Activated CD8-positive, alpha-beta memory T cell treated with anti-CD3 and anti-CD28 coated beads, Interleukin-2, amount 50 U/mL, for 24 hours (primary cell): ENCODE measurements around the gene ZNF324B.
"Not testable (repeated sequence)": the region's sequence is repeated elsewhere in the genome, so short reads cannot be mapped to it uniquely, and the experiment has no call there.

ENCODE experiments used
- DNase-seq: peaks from one replicate; pipeline ENCODE4 v3.0.0-alpha.2; 2020; ENCODE audit errors: extremely low read depth

ZNF324B gene

DNA sequence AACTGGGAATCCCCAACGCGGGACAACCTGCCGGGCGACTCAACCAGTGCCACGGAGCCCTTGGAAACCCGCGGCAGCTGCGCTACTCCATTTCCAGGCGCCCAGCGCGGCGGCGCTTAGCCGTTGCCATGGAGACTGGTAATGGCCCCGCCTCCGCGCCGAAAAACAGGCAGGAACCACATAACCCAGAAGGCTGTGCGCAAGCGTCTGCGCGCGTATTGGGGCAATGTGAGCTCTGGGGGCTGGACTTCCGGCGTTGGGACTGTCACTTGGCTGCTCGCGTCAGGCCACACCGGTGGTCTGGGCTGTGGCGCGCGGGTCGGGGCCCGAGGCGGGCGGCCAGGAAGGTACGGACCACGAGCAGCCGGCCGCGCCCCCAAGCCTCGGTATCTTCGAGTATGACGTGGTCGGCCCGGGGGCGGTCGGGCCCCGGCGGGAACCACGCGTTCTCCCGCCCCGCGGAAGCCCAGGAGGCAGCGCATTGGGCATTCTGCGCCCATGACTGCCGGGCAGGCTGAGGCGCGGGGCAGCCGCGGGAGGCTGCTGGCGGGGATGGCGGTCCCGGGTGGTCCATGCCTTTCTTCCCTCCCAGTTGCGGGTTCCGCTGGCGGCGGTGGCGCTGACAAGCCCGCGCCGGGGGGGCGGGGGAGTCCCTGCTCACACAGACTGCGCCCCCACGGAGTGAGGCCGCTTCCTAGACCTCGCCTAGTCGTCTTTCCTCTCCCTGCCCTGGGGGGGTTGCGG lies at the start of gene ZNF324B:
TSS of gene ZNF324B (plus strand) at position 265 of the 744 bp plus-strand sequence. CDS start 2,080 bp downstream, outside the sequence.
- DNase-seq: peak; percentile 88

DNA sequence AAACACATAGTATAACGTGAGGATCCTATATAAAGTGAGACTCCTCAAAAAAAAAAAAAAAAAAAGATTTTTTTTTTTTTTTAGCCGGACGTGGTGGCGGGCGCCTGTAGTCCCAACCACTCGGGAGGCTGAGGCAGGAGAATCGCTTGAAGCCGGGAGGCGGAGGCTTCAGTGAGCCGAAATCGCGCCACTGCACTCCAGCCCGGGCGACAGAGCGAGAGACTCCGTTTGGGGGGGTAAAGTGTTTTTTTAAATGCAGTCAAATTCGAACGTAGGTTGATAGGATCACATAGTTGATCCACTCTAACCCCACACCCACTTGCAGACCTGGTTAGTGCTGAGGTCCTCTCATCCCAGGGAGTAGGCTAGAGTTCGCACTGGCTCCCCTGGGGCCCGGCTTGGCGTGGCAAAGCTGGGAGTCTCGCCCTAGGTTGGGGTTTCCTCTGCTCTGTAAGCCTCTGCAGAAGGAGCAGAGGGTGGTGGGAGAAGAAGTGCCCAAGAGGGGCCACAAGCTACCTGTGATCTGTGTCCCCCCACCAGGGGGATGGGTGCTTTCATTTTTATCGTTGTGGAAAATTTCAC lies 49.5 kb upstream of the ZNF324B start:
- no peak for DNase-seq

DNA sequence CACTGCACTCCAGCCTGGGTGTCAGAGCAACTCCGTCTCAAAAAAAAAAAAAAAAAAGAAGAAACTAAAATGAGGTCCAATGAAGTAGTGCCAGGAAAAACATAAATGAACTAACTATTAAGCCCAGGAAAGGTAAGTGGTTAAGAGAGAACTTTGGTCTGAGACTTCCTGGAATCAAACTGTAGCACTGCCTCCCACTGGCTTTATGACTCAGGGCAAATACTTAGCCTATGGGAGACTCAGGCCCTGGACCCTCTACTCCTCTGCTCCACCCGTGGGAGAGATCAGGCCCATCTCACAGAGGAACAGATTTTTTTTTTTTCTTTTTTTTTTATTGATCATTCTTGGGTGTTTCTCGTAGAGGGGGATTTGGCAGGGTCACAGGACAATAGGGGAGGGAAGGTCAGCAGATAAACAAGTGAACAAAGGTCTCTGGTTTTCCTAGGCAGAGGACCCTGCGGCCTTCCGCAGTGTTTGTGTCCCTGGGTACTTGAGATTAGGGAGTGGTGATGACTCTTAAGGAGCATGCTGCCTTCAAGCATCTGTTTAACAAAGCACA lies 47.4 kb upstream of the ZNF324B start:
- DNase-seq: not testable (repeated sequence)

DNA sequence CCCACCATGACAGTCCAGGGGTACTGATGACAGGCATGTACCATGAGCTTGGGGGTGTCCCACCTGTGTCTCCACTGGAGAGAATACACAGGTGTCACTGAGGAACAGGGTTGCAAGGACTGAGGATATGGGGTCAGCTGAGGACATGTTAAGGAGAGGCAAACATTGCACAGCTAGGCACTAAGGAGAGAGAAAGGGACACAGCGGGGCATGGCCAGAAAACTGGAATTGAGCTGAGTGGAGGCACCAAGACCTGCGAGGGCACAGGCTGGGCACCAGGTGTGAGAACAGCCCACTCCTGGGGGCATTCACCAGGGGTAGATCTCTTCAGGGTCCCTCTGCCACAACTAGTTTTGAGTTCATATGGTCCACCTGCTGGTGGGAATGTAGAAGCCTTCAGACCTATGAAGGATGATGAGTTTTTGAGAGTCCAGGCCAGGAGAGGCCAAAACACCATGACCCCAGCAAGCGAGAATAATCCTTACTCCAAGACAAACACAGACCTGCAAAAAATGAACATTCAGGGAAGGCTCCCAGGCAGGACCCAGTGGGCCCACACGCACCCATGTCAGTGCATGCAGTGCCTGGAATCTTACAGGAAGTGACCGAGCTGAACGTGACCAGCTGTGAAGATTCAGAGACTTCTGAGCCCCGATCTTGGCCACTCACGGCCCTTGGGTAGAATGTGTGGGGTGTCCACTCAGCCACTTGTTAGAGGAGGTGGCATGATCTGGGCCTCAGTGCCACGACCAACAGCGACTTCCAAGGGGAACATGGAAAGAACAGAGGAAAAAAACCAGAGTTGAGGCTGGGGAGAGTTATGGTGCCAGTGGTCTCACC lies 44.4 kb upstream of the ZNF324B start:
- DNase-seq: no peak

DNA sequence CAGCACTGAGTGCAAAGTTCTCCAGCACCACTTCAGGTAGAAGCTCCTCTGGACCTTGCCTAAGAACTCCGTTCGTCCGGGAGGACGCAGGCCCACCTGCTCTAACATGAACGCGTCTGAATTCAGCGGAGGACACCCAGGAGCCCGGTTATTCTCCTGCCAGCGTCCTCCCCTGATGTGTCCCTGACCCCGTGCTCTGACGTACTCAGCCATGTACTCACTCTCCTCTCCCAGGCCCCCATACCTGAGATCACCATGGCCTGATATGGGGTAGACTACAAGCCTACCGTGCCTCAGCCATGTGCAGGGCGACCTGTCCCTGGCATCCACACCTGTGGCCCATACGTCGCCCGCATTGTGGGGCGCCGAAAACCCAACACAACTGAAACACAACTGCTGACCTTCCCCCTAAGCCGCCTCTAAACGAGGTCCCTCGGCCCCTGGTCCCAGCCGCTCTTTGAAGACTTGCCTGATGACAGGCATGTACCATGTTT lies 43.7 kb upstream of the ZNF324B start:
- DNase-seq: no peak

DNA sequence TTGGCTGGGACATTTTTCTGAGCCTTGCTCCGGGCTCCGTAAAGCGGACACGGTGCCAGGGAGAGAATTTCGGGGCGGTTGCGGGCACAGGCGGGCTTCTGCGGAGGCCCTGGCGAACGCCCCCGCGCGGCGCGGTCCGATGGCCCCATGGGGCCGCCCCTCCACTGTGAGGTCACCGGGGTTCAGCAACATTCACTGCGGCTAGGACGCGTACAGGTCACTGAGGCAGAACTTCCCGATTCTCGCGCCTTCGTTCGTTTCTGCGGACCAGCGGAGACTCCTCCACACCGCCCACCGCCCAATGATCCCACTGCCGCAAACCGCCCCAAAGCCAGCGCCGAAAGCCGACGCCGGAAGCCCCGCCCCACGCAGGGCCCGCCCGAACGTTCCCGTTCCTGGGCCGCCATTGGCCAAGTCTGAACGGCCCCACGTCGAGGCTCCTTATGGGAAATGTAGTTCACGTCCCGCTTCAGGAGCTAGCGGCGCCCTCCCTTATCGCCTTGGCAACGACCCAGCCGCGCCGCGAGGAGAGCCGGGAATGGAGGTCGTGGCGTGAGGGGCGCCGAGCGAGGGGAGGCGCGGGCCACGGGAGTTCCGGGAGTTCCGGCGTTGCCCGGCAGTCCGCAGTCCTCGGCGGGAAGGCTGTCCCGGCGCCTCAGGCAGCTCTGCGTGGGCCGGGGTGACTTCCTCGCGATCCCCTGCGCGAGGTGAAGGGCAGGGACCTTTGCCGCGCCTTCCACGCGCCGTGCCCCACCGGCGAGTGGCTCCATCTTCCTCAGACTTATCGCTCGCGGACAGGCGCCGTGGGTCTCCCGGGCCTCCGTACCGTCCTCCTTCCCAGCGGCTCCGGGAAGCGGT lies 43.0 kb upstream of the ZNF324B start, which contains the start of gene ZNF584:
TSS of gene ZNF584 (plus strand) at position 498 of the 858 bp plus-strand sequence. CDS start 499 bp downstream, outside the sequence.
- DNase-seq: peak; percentile 86

DNA sequence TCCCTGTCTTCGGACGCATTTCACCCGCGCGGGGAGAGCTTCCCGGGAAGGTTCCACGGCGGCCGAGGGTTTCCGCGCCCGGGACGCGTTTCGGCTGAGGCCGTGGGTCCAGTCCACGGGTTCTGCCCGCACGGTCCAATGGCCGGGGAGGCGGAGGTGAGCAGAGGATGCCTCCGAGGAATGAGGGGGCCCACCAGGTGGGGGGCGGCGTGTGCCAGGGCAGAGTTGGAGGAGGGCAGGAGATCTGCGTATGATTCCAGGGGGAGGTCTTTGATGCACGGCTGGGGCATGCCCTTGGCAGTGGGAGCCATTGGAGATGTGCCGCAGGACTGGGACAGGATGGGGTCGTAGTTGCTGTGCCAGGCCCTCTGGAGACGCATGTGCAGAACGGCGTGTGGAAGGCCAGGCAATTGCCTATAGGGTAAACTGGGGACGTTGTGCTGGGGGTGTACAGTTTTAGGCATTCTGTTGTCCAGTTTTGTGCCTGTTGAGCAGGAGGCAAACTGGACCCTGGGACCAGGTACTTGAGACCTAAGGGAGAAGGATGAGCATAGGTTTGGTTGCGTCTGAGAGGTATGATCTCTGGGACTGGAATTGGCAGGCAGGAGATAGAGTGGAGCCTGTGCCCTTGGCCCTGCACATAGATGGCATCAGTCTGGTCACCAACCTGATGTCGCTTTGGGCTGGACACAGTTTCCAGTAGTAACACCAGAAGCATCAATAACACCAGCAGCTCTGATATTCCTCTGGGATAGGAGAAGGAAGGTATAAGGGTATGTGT lies 42.2 kb upstream of the ZNF324B start:
- no peak for DNase-seq

DNA sequence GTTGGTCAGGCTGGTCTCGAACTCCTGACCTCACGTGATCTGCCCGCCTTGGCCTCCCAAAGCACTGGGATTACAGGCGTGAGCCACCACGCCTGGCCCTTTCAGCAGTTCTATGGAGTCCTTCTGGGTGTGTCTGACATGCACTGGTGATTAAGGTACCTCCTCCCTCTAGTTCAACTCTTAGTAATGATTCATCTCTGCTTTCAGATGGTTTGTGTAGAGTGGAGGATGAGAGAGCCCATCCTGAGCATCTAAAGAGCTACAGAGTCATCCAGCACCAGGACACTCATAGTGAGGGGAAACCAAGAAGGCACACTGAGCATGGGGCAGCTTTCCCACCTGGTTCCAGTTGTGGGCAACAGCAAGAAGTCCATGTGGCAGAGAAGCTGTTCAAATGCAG lies 34.8 kb upstream of the ZNF324B start:
- no peak for DNase-seq

DNA sequence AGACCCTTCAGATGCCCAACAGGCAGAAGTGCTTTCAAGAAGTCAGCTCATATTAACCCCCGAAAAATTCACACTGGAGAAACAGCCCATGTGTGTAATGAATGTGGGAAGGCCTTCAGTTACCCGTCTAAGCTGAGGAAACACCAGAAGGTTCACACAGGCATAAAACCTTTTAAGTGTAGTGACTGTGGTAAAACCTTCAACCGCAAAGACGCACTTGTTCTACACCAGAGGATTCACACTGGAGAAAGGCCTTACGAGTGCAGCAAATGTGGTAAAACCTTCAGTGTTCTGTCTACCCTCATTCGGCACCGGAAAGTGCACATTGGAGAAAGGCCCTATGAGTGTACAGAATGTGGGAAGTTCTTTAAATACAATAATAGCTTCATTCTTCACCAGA lies 34.4 kb upstream of the ZNF324B start:
- no peak for DNase-seq

DNA sequence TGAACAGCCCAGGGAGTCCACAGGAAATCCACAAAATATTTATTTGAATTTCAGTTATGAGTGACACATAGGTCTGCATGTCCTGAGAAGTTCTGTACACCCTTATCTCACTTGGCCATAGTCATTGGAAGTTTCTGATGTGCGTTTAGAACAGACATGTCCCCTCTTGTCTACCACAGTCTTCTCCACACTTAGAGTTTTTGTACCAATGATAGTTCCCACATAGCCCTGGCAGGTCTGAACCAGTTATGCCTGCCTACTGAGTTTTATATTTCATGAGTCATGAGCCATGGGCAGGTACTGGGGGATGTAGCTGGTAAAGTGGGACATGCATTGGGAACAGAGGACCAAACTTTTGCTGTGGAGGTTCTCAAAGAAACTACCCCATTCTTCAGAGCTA lies 22.8 kb upstream of the ZNF324B start:
- no peak for DNase-seq

DNA sequence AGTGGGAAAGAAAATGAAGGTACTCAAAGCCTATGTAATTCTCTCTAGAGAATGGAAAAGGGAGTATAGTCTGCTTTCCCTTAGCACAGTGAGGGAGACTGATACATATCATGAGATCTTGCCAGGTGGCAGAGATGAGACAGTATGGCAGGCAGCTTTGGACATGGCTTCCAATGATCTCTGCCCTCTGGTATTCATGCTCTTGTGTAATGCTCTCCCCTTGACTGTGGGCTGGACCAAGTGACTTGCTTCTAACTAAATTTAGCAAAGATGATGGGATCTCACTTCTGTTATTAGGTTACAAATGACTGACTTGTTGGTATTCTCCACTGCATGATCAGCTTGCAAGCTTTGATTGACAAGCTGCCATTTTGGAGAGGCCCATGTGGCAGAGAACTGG lies 21.7 kb upstream of the ZNF324B start:
- DNase-seq: no peak

DNA sequence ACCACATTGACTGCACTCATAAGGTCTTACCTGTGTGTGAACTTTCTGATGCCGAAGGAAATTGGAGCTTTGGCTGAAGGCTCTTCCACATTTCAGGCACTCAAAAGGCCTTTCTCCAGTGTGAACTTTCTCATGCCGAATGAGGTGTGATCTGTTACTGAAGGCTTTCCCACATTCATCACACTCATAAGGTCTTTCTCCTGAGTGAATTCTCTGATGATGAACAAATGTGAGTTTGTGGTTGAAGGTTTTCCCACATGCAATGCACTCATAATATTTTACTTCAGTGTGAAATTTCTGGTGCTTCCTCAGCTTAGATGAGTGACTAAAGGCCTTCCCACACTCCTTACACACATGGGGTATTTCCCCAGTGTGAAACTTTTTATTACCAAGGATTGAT lies 17.2 kb upstream of the ZNF324B start:
- DNase-seq: no peak

DNA sequence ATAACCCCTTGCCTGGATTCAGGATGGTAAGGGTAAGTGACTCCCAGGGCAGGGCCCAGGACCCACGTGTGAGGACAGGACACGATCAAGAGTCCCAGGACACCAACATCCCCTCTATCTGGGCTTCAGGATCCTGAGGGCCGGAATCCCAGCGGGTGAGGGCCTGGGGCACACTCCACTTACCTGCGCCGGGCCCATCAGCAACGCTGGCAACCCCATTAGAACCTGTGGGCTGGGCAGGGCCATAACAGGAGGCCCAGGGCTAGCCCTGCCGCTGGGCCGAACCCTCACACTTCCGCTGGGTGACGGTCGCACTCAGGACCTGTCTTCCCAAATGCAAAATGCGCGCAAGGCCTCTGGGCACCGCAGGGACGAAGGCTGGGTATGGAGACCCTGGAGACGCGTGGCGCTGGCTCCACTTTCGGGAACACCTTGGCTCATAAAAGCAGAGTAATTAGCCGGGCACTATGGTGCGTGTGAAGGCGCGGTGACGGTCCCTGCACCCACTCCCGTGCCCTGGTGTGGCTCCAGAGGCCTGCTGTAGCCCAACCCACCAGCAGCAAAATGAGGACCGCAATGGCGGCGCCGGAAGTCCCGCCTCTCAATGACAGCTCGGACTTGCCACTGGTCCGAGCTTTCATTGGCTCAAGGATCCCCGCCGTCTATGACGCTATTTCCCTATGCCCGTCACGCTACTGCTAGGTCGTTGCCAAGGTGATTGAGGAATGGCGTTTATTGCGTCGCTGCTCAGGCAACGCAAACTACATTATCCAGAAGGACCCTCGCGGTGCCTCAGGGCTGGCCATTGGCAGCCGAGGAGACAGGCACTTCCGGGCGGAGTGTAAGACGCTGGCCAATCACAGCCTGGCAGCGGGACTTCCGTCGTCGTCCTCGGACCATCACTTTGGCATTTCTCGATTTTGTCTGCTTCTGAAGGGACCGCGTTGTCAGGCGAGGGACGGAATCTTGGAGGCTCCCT lies 11.6 kb upstream of the ZNF324B start, which contains the start of gene ZNF132:
TSS of gene ZNF132 (minus strand) at position 578 of the 979 bp plus-strand sequence. CDS start at position 246, 332 bp downstream.
- DNase-seq: peak; percentile 87

DNA sequence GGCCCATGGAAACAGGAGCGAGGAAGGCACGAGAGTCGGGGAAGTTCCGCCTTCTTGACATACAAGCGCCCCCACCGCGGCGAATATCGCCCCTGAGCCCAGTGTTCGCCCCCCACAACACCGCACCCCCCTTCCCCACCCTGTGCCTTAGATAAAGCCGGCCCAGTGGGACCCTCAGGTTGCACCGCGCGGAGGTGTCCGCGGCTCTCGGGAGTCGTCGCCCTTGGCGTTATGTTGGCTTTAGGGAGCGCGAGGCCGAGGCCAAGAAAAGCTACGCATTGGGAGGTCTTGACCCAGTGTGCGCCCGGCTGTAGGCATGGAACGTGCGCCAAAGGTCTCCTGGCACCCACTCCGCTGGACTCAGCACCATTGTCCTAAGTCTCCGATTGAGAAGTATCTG lies 10.9 kb upstream of the ZNF324B start:
- no peak for DNase-seq

DNA sequence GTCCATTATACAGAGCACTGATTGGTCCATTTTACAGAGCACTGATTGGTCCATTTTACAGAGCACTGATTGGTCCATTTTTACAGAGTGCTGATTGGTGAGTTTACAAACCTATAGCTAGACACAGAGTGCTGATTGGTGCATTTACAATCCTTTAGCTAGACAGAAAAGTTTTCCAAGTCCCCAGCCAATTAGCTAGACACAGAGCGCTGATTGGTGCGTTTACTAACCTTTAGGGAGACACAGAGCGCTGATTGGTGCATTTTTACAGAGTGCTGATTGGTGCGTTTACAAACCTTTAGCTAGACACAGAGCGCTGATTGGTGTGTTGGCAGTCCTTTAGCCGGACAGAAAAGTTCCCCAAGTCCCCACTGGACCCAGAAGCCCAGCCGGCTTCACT lies 8.4 kb upstream of the ZNF324B start:
- DNase-seq: not testable (repeated sequence)

DNA sequence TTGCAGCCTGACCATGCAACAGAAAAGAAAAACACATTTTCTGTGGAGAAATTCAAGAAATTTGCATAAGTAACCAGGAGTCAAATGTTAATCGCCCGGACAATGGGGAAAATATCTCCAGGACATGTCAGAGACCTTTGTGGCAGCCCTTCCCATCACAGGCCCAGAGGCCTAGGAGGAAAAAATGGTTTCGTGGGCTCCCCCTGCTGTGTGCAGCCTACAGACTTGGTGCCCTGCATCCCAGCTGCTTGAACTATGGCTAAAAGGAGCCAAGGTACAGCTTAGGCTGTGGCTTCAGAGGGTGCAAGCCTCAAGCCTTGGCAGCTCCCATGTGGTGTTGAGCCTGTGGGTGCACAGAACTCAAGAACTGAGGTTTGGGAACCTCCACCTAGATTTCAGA lies 2.6 kb upstream of the ZNF324B start:
- DNase-seq: not testable (repeated sequence)

DNA sequence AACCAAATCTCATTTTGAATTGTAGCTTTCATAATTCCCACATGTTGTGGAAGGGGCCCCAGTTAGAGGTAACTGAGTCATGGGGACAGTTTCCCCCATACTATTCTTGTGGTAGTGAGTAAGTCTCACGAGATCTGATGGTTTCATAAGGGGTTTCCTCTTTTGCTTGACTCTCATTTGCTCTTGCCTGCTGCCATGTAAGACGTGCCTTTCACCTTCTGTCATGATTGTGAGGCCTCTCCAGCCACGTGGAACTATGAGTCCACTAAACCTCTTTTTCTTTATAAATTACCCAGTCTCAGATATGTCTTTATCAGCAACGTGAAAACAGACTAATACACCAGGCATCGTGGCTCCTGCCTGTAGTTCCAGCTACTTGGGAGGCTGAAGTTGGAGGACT lies 1.4 kb upstream of the ZNF324B start:
- not testable (repeated sequence) for DNase-seq

DNA sequence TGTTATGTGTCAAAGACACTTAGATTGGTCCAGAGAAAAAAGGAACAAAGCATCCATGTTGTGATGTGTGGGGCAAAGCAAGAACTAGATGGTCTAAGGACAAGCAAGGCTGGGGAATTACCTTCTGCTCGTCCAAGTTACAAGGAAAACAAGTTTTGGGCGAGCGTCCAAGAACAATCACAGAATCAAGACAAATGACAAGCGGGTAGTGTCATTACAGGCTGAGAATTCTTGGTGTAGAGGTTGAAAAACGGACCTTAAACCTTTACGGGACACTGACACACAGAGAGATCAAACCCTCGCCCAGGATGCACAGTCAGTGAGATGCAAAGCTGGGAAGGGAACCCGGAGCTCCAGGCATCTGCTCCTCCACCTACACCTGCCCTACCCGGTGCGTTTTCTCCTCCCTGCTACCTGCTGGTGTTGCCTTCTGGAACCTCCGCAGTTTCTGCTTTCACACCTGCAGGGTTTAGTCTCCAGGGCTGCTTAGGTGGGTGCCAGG lies 515 bp upstream of the ZNF324B start:
- DNase-seq: no peak

DNA sequence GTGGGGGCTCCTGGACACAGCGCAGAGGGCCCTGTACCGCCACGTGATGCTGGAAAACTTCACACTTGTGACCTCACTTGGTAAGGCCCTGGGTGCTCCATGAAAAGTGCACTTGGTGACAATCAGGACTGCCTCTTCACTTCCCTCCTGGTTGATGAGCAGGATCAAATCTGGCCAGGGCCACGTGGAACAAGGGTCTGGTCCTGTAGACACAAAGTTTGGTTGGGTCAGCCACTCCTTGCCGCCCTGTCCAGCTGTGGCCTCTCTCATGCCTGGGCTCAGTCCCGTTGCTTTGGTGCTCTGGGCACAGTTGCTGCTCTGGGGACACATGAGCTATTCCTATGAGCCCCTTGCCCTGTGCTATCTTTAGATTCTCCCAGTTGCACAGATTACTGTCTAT lies 2.3 kb downstream of the ZNF324B start:
- no peak for DNase-seq
